Nephron progenitor cell (in vitro differentiated cells): ENCODE measurements around the gene SBF2.

ENCODE experiments used
- DNase-seq: peaks from one replicate; pipeline ENCODE4 v3.0.0; 2021
- H3K27ac Mint-ChIP-seq: 2 replicates; pipeline ENCODE4 v1.8.0; 2021; ENCODE audit warnings: mild to moderate bottlenecking, moderate library complexity, mixed read lengths
- H3K27me3 Mint-ChIP-seq: 2 replicates; pipeline ENCODE4 v1.8.0; 2021; ENCODE audit warnings: mild to moderate bottlenecking, low read depth, mixed read lengths; ENCODE audit not compliant: poor library complexity
- H3K36me3 Mint-ChIP-seq: 2 replicates; pipeline ENCODE4 v1.8.0; 2021; ENCODE audit warnings: low read depth, mixed read lengths
- H3K4me1 Mint-ChIP-seq: 2 replicates; pipeline ENCODE4 v1.8.0; 2021; ENCODE audit warnings: mixed read lengths
- H3K4me3 Mint-ChIP-seq: 2 replicates; pipeline ENCODE4 v1.8.0; 2021; ENCODE audit warnings: mild to moderate bottlenecking, moderate library complexity, mixed read lengths
- H3K9me3 Mint-ChIP-seq: 2 replicates; pipeline ENCODE4 v1.8.0; 2021; ENCODE audit warnings: mild to moderate bottlenecking, moderate library complexity, mixed read lengths
- CTCF ChIP-seq: fragments of 200-600 bp; sonication (generic); IDR thresholded peaks from 2 replicates; pipeline ENCODE4 v1.5.0; 2021; ENCODE audit warnings: antibody characterized with exemption

The SBF2 gene

DNA sequence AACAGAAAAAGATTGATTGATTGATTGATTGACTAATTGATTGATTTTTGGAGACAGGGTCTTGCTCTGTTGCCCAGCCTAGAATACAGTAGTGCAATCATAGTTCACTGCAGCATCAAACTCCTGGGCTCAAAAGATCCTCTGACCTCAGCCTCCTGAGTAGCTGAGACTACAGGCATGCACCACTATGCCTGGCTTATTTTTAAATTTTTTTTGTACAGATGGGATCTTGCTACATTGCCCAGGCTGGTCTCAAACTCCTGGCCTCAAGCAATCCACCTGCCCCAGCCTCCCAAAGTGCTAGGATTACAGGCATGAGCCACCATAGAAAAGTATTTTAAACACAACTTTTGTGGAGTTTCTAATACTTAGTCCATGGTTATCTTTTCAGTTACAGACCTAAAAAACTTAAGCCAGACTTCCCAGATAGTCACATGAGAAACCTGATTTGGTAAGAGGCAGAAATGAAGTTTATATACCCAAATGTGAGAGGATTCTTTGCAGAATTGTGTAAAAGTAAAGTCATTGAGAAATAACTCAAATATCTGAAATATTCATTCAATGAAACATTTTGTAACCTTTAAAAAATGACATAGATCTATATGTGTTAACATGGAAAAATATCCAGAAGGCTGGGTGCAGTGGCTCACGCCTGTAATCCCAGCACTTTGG, 443.7 kb downstream of the SBF2 start:
- no peak for TF ChIP-seq CTCF
- no peaks in the 10 kb centered on the region for H3K27me3 Mint-ChIP-seq
- H3K27ac Mint-ChIP-seq = no peak overlapping the region
- H3K36me3 Mint-ChIP-seq = peaks cover 56% of the 10 kb centered on the region
- H3K4me3 Mint-ChIP-seq = no peak overlapping the region
- peaks cover 9% of the 10 kb centered on the region for H3K4me1 Mint-ChIP-seq
- DNase-seq = no peak
- no peaks in the 10 kb centered on the region for H3K9me3 Mint-ChIP-seq

DNA sequence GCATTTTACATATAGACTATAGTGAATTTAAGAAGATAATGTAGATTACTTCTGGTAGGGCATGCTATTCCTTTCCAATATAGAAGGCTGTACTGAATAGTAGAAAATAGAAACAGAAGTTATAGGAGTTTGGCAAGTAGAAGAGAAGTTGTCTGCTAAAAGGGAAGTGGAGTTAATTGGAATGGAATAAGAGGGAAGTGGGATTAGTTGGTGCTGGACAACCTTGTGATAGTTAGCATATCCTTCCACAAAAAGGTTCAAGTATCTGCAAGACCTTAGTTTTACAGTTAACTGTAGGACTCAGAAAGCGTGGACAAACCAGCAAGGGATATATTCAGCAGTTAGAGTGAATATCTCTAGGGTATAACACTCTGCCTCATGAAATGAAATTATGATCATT, 444.6 kb downstream of the SBF2 start:
- peaks cover 9% of the 10 kb centered on the region for H3K4me1 Mint-ChIP-seq
- peaks cover 65% of the 10 kb centered on the region for H3K36me3 Mint-ChIP-seq
- H3K9me3 Mint-ChIP-seq = no peaks in the 10 kb centered on the region
- H3K4me3 Mint-ChIP-seq = no peak overlapping the region
- TF ChIP-seq CTCF = no peak
- H3K27ac Mint-ChIP-seq = no peak overlapping the region
- no peak for DNase-seq
- H3K27me3 Mint-ChIP-seq = no peaks in the 10 kb centered on the region

GRCh38 chr11:9847636-9848035, 446.4 kb downstream of the SBF2 start:
- no peak for TF ChIP-seq CTCF
- H3K36me3 Mint-ChIP-seq = peaks cover 58% of the 10 kb centered on the region
- H3K4me3 Mint-ChIP-seq = no peak overlapping the region
- no peaks in the 10 kb centered on the region for H3K9me3 Mint-ChIP-seq
- DNase-seq = no peak
- no peaks in the 10 kb centered on the region for H3K4me1 Mint-ChIP-seq
- H3K27ac Mint-ChIP-seq = no peak overlapping the region
- no peaks in the 10 kb centered on the region for H3K27me3 Mint-ChIP-seq

GRCh38 chr11:9842923-9843322, 451.1 kb downstream of the SBF2 start:
- Mint-ChIP-seq H3K27ac (no peak overlapping the region), H3K9me3 (no peaks in the 10 kb centered on the region), H3K4me1 (no peaks in the 10 kb centered on the region), H3K27me3 (no peaks in the 10 kb centered on the region), H3K4me3 (no peak overlapping the region), H3K36me3 (peaks cover 70% of the 10 kb centered on the region)
- TF ChIP-seq CTCF = no peak
- DNase-seq = no peak

- no peak for DNase-seq
- no peaks in the 10 kb centered on the region for H3K27me3 Mint-ChIP-seq
- H3K27ac Mint-ChIP-seq = no peak overlapping the region
- peaks cover 51% of the 10 kb centered on the region for H3K36me3 Mint-ChIP-seq
- no peak for TF ChIP-seq CTCF
- no peaks in the 10 kb centered on the region for H3K9me3 Mint-ChIP-seq
- no peak overlapping the region for H3K4me3 Mint-ChIP-seq
- H3K4me1 Mint-ChIP-seq = no peaks in the 10 kb centered on the region
Observed at GRCh38 chr11:9840460-9841004, 453.5 kb downstream of the SBF2 start.

DNA sequence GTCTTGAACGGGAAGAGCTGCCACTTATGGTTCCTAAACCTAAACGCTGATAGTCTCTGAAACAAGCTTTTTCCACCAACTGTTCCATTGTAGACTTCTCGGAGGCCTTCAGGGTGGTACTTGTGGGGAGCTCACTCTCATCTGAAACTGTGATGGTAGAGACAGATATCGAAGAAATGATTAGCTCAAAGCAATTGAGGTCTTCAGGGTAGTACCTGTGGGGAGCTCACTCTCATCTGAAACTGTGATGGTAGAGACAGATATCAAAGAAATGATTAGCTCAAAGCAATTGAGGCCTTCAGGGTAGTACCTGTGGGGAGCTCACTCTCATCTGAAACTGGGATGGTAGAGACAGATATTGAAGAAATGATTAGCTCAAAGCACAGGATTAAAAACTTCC, 454.5 kb downstream of the SBF2 start:
- no peak for TF ChIP-seq CTCF

More for the DNA sequence above, 454.5 kb downstream of the SBF2 start:
- DNase-seq = no peak
- Mint-ChIP-seq H3K4me3 (no peak overlapping the region), H3K27ac (no peak overlapping the region), H3K36me3 (peaks cover 46% of the 10 kb centered on the region), H3K4me1 (no peaks in the 10 kb centered on the region), H3K9me3 (no peaks in the 10 kb centered on the region), H3K27me3 (no peaks in the 10 kb centered on the region)
